Activated CD4-positive, alpha-beta memory T cell treated with anti-CD3 and anti-CD28 coated beads for 36 hours (primary cell): ENCODE measurements around the gene TFDP2. TPM values are rescaled to one million over a fixed set of nuclear protein-coding genes. Genes with fewer than 3 reads are reported as not detected.
A peak's percentile ranks its signal among the peaks of the same experiment; 100 is the strongest.
"Not testable (repeated sequence)": the region's sequence is repeated elsewhere in the genome, so short reads cannot be mapped to it uniquely, and the experiment has no call there.

Experiments used
- CTCF ChIA-PET: fragments of 350-600 bp; sonication (Branson Sonifier 250); formaldehyde crosslinking; loops from one replicate; lab custom pipeline; 2021; ENCODE audit warnings: antibody characterized with exemption, inconsistent platforms; lab: Charles Lee
- POLR2A ChIA-PET: fragments of 350-600 bp; sonication (Branson Sonifier 250); formaldehyde crosslinking; loops from one replicate; lab custom pipeline; 2021; ENCODE audit warnings: antibody characterized with exemption; lab: Charles Lee
- DNase-seq: peaks from one replicate; pipeline ENCODE4 v3.0.0-alpha.2; 2020
- H3K27ac Mint-ChIP-seq: one replicate; pipeline ENCODE4 v1.8.0; 2021; ENCODE audit warnings: mixed read lengths
- H3K27me3 Mint-ChIP-seq: one replicate; pipeline ENCODE4 v1.8.0; 2021; ENCODE audit warnings: mixed read lengths
- H3K36me3 Mint-ChIP-seq: one replicate; pipeline ENCODE4 v1.8.0; 2021; ENCODE audit warnings: mixed read lengths
- H3K4me1 Mint-ChIP-seq: one replicate; pipeline ENCODE4 v1.8.0; 2021; ENCODE audit warnings: low read depth, mixed read lengths
- H3K4me3 Mint-ChIP-seq: one replicate; pipeline ENCODE4 v1.8.0; 2021; ENCODE audit warnings: mild to moderate bottlenecking, mixed read lengths
- H3K9me3 Mint-ChIP-seq: one replicate; pipeline ENCODE4 v1.8.0; 2021; ENCODE audit warnings: mixed read lengths
- intact Hi-C: fragments of 100-400 bp; cut with micrococcal nuclease; formaldehyde crosslinking; loops from one replicate; pipeline ENCODE4 v1.15.1; 2023
- total RNA-seq, 2 experiments: library from RNA; stranded (reverse); gene quantifications; one replicate each; pipeline ENCODE4 v1.2.3, GENCODE V29; 2021

Gene TFDP2
- total RNA-seq, 2 experiments from 2014 or later: 19.1 to 21.5 TPM

DNA sequence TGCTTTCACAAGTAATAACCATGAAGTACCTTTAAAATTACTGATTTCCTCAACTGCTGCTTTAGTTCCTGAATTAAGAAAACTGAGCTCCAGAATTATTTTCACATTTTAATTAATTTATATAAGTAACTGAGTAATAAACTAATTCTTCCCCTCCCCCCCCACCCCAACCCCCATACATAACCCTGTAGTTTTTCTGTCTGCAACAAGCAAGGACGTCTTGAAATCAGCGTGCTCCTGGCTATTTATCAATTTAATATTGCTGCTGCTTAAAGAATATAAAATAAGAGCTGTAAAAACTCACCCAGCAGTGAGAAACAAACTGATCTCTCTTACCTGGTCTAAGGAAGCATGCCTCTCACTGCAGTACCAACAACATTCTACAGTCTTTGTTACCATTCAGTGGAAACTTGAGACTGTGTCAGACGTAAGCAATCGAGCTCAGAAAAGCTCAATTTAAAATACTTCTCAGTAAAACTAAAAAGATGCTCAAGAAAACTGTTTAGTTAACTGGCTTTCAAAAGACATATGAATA lies 121.0 kb downstream of the TFDP2 start:
- CTCF ChIA-PET: interaction anchor here (0.9 kb wide), 1 partner anchor 153 kb away, joined by 3 read pairs; no protein-coding TSS in a partner anchor
- Mint-ChIP-seq H3K4me3 (peak overlapping the region; percentile 77), H3K9me3 (no peaks in the 10 kb centered on the region), H3K27me3 (no peaks in the 10 kb centered on the region), H3K36me3 (no peaks in the 10 kb centered on the region), H3K27ac (no peak overlapping the region), H3K4me1 (peaks cover 17% of the 10 kb centered on the region)
- intact Hi-C loops: loop anchor here (5.0 to 10.0 kb wide), 2 partner anchors 64 to 119 kb away; partner anchors contain the start of gene TFDP2
- DNase-seq: no peak
- POLR2A ChIA-PET: no interaction called here

DNA sequence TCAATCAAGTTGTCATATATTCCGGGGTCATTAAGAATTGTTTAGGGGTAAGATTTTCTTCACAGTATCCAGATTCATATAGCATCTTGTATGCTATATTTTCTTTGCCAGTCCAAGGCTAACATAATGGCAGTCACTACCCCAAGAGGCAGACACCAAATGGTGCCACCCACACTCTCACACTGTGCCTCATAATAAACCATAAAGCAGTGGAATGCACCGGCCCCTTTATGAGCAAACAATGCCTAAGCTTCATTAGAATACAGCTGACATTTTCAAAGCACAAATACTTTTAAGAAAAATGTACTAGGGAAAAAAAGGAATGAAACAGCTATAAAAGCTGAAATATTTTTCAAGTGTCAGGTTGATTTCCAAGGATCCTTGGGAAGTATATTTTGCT lies 121.6 kb downstream of the TFDP2 start:
- ChIA-PET CTCF (interaction anchor here (0.9 kb wide), 1 partner anchor 152 kb away, joined by 3 read pairs; no protein-coding TSS in a partner anchor), POLR2A (no interaction called here)
- Mint-ChIP-seq H3K36me3 (no peaks in the 10 kb centered on the region), H3K27ac (no peak overlapping the region), H3K9me3 (no peaks in the 10 kb centered on the region), H3K4me3 (peak overlapping the region; percentile 48), H3K4me1 (peaks cover 17% of the 10 kb centered on the region), H3K27me3 (no peaks in the 10 kb centered on the region)
- intact Hi-C loops: loop anchor here (5.0 to 10.0 kb wide), 2 partner anchors 63 to 120 kb away; partner anchors contain the start of gene TFDP2
- DNase-seq: peak; percentile 54

DNA sequence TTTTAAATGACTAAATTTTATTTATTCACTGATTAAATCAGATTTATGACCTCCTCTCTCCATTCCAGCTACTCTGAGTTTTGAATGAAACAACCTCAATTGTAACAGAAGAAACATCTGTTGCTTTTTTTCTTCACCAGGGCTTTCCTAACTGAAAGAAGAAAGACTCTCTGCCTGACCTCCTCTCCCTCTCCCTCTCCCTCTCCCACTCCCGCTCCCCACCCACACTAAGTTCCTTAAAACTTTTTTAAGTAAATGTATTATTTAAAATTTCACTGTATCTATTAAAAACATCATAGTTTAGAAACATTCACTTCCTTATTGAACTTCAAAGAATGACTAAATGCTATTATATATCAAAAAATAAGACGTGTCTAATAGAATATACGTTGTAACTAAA lies 122.0 kb downstream of the TFDP2 start:
- CTCF ChIA-PET: no interaction called here
- H3K27me3 Mint-ChIP-seq: no peaks in the 10 kb centered on the region
- intact Hi-C loops: loop anchor here (5.0 to 10.0 kb wide), 2 partner anchors 62 to 120 kb away; partner anchors contain the start of gene TFDP2
- H3K4me3 Mint-ChIP-seq: no peak overlapping the region
- POLR2A ChIA-PET: no interaction called here
- H3K4me1 Mint-ChIP-seq: peaks cover 19% of the 10 kb centered on the region
- no peaks in the 10 kb centered on the region for H3K36me3 Mint-ChIP-seq
- H3K27ac Mint-ChIP-seq: no peak overlapping the region
- H3K9me3 Mint-ChIP-seq: no peaks in the 10 kb centered on the region
- no peak for DNase-seq

DNA sequence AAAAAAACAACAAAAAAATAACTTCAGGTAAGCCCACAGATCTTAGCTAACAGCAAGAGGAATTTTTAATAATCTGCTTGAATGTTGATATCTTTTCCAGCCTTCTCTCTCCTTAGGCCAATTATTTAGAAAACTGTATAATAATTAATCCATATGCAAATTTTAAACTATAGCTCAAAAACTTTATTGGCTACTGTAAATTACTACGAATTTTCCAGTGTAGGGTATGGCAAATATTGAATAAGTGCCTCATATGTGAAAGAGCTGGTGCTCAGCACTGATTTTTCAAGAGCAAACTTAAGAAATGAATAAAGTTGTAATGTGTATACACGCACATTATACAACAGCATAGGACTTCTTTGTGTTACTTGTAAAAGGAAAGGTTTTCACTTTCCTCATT lies 123.0 kb downstream of the TFDP2 start:
- no peaks in the 10 kb centered on the region for H3K27me3 Mint-ChIP-seq
- DNase-seq: no peak
- ChIA-PET CTCF (interaction anchor here (0.6 kb wide), 1 partner anchor 254 kb away, joined by 3 read pairs; no protein-coding TSS in a partner anchor), POLR2A (interaction anchor here (0.7 kb wide), 1 partner anchor 107 kb away, joined by 6 read pairs; no protein-coding TSS in a partner anchor)
- H3K4me3 Mint-ChIP-seq: no peak overlapping the region
- peaks cover 23% of the 10 kb centered on the region for H3K4me1 Mint-ChIP-seq
- intact Hi-C loops: loop anchor here (5.0 to 10.0 kb wide), 2 partner anchors 62 to 121 kb away; partner anchors contain the start of gene TFDP2
- H3K36me3 Mint-ChIP-seq: no peaks in the 10 kb centered on the region
- no peaks in the 10 kb centered on the region for H3K9me3 Mint-ChIP-seq
- no peak overlapping the region for H3K27ac Mint-ChIP-seq

DNA sequence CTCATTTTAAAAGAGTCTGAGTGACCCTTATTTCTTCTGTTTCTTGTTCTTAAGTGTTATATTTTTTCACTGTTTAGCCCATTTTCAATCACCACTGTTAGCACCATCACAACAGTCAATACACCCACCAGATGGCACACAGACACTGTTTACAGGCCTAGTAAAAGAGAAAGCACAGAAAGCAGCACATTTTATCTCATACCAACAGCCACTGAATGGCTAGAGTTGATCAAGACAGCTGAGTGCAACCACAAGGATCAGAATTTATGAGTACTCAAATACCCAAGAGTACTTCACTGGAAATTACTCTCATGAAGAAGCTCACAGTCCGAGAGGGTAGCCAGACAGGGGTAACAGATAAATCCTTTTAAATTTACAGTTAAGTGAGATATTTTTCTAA lies 127.0 kb downstream of the TFDP2 start:
- ChIA-PET POLR2A (no interaction called here), CTCF (interaction anchor here (0.6 to 1.6 kb wide), 5 partner anchors 109 to 284 kb away, joined by 3 to 4 read pairs (median 3); partner anchors contain the start of gene RNF7)
- peaks cover 17% of the 10 kb centered on the region for H3K4me1 Mint-ChIP-seq
- no peaks in the 10 kb centered on the region for H3K36me3 Mint-ChIP-seq
- H3K9me3 Mint-ChIP-seq: no peaks in the 10 kb centered on the region
- H3K27me3 Mint-ChIP-seq: no peaks in the 10 kb centered on the region
- intact Hi-C loops: loop anchor here (5.0 to 10.0 kb wide), 2 partner anchors 58 to 260 kb away; no protein-coding TSS in a partner anchor
- no peak overlapping the region for H3K4me3 Mint-ChIP-seq
- DNase-seq: peak; percentile 22
- no peak overlapping the region for H3K27ac Mint-ChIP-seq

DNA sequence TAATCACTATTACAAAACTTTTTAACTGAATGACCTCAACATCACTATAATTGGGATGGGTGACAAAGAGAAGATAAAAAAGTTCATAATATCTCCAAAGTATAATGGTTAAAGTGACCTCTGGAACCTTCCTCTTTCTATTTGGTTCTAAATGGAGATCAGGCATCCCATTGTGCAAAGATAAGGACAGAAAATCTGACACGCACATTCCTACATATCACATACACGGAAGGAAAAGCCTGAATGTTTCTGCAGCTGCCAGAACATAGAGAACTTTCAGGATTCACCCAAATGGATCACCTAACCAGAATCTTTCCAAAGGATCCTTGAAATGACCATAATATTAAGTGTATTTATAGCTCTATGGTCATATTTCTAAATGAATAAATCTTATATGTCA lies 128.2 kb downstream of the TFDP2 start:
- intact Hi-C loops: loop anchor here (5.0 to 10.0 kb wide), 2 partner anchors 56 to 261 kb away; no protein-coding TSS in a partner anchor
- ChIA-PET POLR2A (interaction anchor here (0.7 kb wide), 1 partner anchor 11 kb away, joined by 4 read pairs; no protein-coding TSS in a partner anchor), CTCF (interaction anchor here (0.6 kb wide), 1 partner anchor 192 kb away, joined by 3 read pairs; no protein-coding TSS in a partner anchor)
- H3K36me3 Mint-ChIP-seq: no peaks in the 10 kb centered on the region
- H3K4me3 Mint-ChIP-seq: no peak overlapping the region
- DNase-seq: no peak
- H3K4me1 Mint-ChIP-seq: peaks cover 15% of the 10 kb centered on the region
- H3K27ac Mint-ChIP-seq: no peak overlapping the region
- H3K27me3 Mint-ChIP-seq: no peaks in the 10 kb centered on the region
- H3K9me3 Mint-ChIP-seq: no peaks in the 10 kb centered on the region

DNA sequence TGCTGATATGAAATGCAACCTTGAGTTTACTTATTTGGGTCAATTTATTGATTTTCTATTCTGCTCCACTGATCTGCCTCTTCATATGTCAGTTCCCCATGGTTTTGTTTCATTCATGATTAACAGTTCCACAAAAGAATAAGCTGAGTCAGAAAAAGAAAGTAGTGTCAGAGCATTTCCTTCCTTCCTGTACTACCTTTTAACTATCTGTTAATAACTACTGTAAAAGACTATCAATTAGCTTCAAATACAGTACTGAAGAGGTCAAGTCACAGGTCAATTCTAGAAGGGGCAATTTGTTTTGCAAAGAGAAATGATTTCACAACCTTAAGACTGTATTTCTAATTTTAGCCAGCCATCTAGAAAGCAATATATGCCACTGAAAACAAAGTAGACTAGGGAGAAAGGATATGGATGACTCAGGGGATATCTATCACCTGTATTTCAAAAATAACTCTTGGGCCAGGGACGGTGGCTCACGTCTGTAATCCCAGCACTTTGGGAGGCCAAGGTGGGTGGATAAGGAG lies 129.5 kb downstream of the TFDP2 start:
- CTCF ChIA-PET: no interaction called here

DNA sequence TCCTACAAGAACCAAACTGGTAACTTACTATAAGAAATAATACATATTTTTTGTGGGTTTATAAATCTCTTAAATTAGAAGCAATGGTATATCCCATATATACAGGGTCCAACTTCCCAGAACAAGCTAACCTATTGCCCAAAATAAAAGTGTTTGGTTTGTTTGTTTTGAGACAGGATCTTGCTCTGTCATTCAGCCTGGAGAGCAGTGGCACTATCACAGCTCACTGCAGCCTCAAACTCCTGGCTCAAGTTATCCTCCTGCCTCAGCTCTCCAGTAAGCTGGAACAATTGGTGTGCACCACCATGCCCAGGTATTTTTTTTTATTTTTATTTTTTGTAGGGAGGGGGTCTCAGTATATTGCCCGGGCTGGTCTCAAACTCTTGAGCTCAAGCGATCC lies 135.4 kb downstream of the TFDP2 start:
- POLR2A ChIA-PET: no interaction called here
- Mint-ChIP-seq H3K27me3 (no peaks in the 10 kb centered on the region), H3K9me3 (no peaks in the 10 kb centered on the region), H3K4me1 (no peaks in the 10 kb centered on the region), H3K36me3 (no peaks in the 10 kb centered on the region), H3K4me3 (no peak overlapping the region), H3K27ac (no peak overlapping the region)
- intact Hi-C loops: no loop called here
- DNase-seq: no peak
- CTCF ChIA-PET: no interaction called here

More for the DNA sequence above, 129.5 kb downstream of the TFDP2 start:
- intact Hi-C loops: loop anchor here (5.0 to 10.0 kb wide), 2 partner anchors 55 to 262 kb away; no protein-coding TSS in a partner anchor
- no peak for DNase-seq
- Mint-ChIP-seq H3K27me3 (no peaks in the 10 kb centered on the region), H3K4me3 (no peak overlapping the region), H3K9me3 (no peaks in the 10 kb centered on the region), H3K36me3 (no peaks in the 10 kb centered on the region), H3K4me1 (peaks cover 15% of the 10 kb centered on the region), H3K27ac (no peak overlapping the region)
- POLR2A ChIA-PET: no interaction called here

DNA sequence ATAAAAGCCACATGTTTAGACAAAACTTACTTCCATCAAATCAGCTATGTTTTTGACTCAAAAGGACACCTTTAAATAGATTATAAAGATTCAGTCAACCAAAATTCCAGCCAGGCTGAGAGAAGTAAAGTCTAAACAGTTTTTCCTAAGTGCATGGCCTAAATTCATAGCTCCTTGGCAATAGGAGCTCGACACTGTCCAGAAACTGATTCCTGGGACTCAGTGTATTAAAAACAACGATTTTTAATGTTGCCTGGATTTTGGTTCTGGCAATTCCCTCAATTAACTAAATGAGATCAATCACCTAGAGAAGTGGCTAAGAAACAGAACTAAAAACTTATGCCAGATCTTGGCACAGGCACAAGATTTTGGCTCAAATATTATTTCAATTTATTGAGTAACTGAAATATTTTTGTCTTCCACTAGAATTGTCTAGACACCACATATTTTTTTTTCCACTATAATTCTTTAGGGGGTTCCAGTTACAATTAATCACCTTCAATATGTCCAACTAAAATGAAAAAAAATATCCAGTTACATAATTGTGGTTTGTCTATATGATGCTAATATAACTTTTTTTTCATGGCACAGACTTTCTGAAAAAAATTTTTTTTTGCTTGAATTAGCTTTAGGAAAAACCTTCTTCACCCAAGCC lies 135.9 kb downstream of the TFDP2 start:
- Mint-ChIP-seq H3K4me3 (no peak overlapping the region), H3K27me3 (no peaks in the 10 kb centered on the region), H3K9me3 (no peaks in the 10 kb centered on the region), H3K4me1 (no peaks in the 10 kb centered on the region), H3K36me3 (no peaks in the 10 kb centered on the region), H3K27ac (no peak overlapping the region)
- DNase-seq: no peak
- ChIA-PET POLR2A (no interaction called here), CTCF (no interaction called here)
- intact Hi-C loops: no loop called here

DNA sequence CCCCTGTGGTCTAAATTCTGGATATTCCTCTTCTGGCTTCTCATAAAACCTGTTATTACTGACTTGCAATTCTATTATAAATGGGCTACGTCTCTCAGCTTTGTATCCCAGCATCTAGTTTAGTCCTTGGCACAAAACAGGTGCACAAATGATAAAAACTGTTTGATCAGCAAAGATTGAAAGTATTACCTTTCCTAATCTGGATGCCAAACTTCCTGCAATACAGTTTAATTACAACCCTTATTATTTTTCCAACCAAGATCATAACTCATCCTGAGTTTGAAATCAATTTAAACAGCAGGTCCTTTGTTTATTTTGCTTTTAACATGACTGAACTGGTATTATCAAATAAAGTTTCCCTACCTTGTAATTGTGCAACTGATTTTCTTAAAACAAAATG lies 140.3 kb downstream of the TFDP2 start:
- H3K9me3 Mint-ChIP-seq: no peaks in the 10 kb centered on the region
- intact Hi-C loops: no loop called here
- no peaks in the 10 kb centered on the region for H3K27me3 Mint-ChIP-seq
- POLR2A ChIA-PET: no interaction called here
- H3K27ac Mint-ChIP-seq: no peak overlapping the region
- no peak for DNase-seq
- H3K4me1 Mint-ChIP-seq: no peaks in the 10 kb centered on the region
- CTCF ChIA-PET: no interaction called here
- H3K36me3 Mint-ChIP-seq: no peaks in the 10 kb centered on the region
- no peak overlapping the region for H3K4me3 Mint-ChIP-seq

DNA sequence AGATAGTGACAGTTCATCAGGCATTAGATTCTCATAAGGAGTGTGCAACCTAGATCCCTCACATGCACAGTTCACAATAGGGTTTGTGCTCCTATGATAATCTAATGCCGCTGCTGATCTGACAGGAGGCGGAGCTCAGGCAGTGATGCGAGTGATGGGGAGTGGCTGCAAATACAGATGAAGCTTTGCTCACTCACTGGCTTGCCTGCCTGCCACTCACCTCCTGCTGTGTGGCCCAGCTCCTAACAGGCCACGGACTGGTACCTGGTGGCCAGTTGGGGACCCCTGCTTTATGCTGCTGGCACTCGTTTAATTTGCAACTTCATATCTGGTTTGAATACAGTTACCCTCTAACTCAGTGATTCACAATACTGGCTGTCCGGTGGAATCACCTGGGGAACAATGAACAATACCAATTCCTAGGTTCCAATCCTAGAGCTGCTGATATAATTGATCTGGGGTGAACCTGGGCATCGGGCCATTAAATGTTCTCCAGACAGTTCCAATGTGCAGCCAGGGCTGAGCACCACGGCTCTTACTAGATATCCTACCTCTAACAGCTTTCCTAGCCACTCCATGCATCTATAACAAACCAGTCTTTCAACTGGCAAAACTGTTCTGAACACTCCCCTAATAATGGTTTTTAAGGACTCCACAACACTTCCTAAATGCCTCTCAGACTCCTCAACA lies 141.5 kb downstream of the TFDP2 start:
- POLR2A ChIA-PET: no interaction called here
- no peak overlapping the region for H3K4me3 Mint-ChIP-seq

DNA sequence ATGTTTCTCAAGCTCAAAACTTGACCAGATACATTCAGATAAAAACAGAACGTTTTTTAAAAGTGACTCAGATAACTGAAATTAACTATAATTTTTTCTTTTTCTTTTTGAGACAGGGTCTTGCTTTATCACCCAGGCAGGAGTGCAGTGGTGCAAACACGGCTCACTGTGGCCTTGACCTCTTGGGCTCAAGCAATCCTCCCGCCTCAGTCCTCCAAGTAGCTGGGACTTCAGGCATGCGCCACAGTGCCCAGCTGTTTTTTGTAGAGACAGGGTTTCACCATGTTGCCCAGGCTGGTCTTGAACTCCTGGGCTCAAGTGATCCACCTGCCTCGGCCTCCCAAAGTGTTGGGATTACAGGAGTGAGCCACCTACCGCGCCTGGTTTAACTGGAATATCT lies 144.4 kb downstream of the TFDP2 start:
- intact Hi-C loops, H3K27ac Mint-ChIP-seq, H3K4me1 Mint-ChIP-seq, POLR2A ChIA-PET, H3K9me3 Mint-ChIP-seq, H3K27me3 Mint-ChIP-seq, H3K4me3 Mint-ChIP-seq, DNase-seq, H3K36me3 Mint-ChIP-seq, CTCF ChIA-PET: not testable (repeated sequence)

More for the DNA sequence above, 141.5 kb downstream of the TFDP2 start:
- H3K27ac Mint-ChIP-seq: no peak overlapping the region
- H3K4me1 Mint-ChIP-seq: no peaks in the 10 kb centered on the region
- intact Hi-C loops: no loop called here
- DNase-seq: no peak
- H3K27me3 Mint-ChIP-seq: no peaks in the 10 kb centered on the region
- CTCF ChIA-PET: no interaction called here
- H3K36me3 Mint-ChIP-seq: no peaks in the 10 kb centered on the region
- no peaks in the 10 kb centered on the region for H3K9me3 Mint-ChIP-seq
